Bladder microvascular endothelial cell (primary cell): ENCODE results near the gene SLC25A1. TPM values are rescaled to one million over a fixed set of nuclear protein-coding genes. Genes with fewer than 3 reads are reported as not detected.

Experiments used
- total RNA-seq: library from RNA; depleted of rRNA; stranded (reverse); fragments of >200 nt; gene quantifications from 2 replicates; pipeline ENCODE4 v1.2.3, GENCODE V29; 2014

The SLC25A1 gene
- total RNA-seq: 47.1 and 73.9 TPM in 2 replicates

DNA sequence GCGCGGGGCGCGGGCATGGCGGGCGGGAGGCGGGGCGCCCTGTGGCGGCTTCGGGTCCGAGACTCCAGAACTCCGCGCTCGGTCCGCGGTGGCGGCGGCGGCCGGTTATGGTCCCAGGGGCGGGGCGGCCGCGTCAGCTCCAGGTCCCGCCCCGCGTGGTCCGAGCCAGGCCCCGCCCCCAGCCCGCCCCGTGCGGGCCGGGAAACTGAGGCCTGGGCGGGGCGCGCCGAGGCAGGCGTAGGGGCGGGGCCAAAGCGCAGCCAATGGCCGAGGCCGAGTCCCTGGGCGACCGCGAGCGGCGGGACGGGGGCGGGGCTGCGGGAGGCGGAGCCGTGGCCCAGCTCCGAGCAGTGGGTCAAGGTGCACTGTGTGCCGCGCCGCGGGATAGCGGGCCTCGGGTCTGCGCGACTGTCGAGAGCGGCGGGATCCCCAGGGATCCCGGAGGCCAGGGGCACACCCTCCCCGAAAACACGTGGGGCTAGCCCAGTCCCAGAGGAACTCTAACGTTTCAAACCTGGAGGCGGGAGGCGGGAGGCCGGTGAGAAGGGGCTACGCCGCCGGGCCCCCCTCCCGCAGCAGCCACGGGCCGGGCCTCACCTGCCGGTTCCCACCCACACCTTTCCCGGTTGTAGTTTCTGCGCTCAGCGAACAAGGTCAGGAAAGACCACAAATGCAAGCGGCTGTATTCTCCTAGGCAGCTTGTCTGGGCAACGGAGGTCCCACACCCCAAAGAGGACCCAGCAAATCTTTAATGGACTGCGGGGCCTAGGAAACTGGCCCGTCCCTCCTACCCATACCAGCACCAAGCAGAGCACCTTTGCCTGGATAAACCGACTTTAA lies at the start of gene SLC25A1:
Gene SLC25A1 (minus strand): TSS at position 80 of the 840 bp plus-strand sequence. CDS start 63 bp downstream, at position 17.

DNA sequence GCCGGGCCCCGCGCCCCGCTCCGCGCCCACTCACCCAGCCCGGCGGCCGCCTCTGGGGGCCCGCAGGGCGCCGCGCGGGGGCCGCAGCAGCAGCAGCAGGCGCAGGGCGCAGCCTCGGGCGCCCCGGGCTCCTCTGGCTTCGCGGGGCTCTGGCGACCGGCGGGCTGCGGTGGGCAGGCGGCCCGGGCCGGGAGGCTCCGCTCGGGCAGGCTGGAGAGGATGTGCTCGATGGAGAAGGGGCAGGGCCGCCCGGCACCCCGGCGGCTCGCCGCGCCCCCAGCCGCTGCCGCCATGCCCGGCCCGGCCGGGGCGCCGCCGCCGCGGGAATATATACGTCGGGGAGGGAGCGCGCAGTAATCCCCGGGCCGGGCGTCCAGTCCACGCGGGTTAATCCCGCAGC lies 28.5 kb downstream of the SLC25A1 start, which contains the start of gene GSC2:
Gene GSC2 (minus strand): TSS at position 302 of the 400 bp plus-strand sequence. CDS start 9 bp downstream, at position 293.

DNA sequence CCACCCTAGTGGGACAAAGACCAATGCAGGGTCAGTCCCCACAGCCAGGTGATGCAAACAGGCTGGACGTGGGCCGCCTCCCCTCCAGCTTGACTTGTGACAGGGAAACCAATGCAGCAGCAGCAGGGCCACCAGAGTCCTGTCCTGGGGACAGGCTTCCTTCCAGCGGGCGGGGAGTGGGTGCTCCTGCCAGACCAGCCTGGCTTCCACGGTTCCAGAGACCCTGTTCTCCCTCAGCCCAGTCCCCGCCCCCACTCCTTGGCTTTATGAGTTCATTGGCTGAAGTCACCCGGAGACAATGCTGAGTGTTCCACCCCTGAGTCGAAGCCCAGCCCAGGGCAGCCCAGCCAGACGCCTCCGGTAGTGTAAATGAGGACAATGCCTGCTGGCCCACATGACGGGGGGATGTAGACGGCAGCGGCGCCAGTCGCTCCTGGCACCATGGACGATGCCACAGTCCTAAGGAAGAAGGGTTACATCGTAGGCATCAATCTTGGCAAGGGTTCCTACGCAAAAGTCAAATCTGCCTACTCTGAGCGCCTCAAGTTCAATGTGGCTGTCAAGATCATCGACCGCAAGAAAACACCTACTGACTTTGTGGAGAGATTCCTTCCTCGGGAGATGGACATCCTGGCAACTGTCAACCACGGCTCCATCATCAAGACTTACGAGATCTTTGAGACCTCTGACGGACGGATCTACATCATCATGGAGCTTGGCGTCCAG lies 47.4 kb downstream of the SLC25A1 start, which contains the start of gene TSSK2:
Gene TSSK2 (plus strand): TSS at position 350 of the 726 bp plus-strand sequence. CDS start 92 bp downstream, at position 442.

Other genes with a start within 250 kb of the SLC25A1 start
- gene PRODH, start 242.4 kb downstream of the SLC25A1 start, total RNA-seq: 0.16 TPM in 1 of 2 replicates, not detected in the other
- gene DGCR2, start 56.3 kb downstream of the SLC25A1 start, total RNA-seq: 31.1 and 67.0 TPM in 2 replicates
- not detected in 2 replicates for gene TSSK2, start 47.4 kb downstream of the SLC25A1 start, total RNA-seq
- 5.7 and 9.1 TPM in 2 replicates for gene ESS2, start 34.1 kb downstream of the SLC25A1 start, total RNA-seq
- gene GSC2, start 28.4 kb downstream of the SLC25A1 start, total RNA-seq: not detected in 2 replicates
- gene CLTCL1, start 113.0 kb upstream of the SLC25A1 start, total RNA-seq: 3.1 and 7.6 TPM in 2 replicates